ENCODE measurements around the gene SERGEF.

DNA sequence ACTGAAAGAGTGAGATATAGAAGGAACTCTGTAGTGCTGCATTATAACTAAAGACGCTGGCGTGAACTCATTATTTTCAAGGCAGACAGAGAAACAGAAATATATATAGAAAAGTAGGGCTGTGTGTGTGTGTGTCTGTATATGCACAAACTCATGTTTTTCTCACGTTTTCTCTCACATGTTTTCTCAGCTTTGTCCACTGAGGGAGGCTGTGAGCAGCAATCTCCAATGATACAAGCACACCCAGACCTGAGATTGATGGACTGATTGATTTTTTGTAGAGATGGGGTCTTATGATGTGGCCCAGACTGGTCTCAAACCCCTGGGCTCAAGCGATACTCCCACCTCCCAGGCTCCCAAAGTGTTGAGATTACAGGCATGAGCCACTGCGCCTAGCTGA, 122.5 kb downstream of the SERGEF start:
- TF ChIP-seq, protein P1, sequence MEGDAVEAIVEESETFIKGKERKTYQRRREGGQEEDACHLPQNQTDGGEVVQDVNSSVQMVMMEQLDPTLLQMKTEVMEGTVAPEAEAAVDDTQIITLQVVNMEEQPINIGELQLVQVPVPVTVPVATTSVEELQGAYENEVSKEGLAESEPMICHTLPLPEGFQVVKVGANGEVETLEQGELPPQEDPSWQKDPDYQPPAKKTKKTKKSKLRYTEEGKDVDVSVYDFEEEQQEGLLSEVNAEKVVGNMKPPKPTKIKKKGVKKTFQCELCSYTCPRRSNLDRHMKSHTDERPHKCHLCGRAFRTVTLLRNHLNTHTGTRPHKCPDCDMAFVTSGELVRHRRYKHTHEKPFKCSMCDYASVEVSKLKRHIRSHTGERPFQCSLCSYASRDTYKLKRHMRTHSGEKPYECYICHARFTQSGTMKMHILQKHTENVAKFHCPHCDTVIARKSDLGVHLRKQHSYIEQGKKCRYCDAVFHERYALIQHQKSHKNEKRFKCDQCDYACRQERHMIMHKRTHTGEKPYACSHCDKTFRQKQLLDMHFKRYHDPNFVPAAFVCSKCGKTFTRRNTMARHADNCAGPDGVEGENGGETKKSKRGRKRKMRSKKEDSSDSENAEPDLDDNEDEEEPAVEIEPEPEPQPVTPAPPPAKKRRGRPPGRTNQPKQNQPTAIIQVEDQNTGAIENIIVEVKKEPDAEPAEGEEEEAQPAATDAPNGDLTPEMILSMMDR (conservative IDR thresholded peaks at IDR 0.05) = no peak; the same call in 1 of the 2 replicates
- no peak for TF ChIP-seq EZH2 (IDR thresholded peaks at IDR 0.05; ENCODE audit: low read depth)

All from PC-9 (cell line).